OCI-LY1 (cell line): ENCODE measurements around the gene ADGRL4.

ENCODE experiments used
- H2AFZ ChIP-seq: fragments of 200-600 bp; sonication (generic), shearing (Covaris generic); 2 replicates; pipeline ENCODE4 v1.6.0; 2014; ENCODE audit warnings: antibody characterized with exemption, mild to moderate bottlenecking, low read length
- H3F3A ChIP-seq: fragments of 200-600 bp; sonication (generic), shearing (Covaris generic); 2 replicates; pipeline ENCODE4 v1.6.0; 2014; ENCODE audit warnings: mild to moderate bottlenecking, antibody characterized with exemption, low read length, moderate library complexity; ENCODE audit not compliant: insufficient read depth
- H3K27ac ChIP-seq: fragments of 200-600 bp; sonication (generic); 2 replicates; pipeline ENCODE4 v1.5.1; 2014; ENCODE audit warnings: low read length, mixed run types, mild to moderate bottlenecking, low read depth; ENCODE audit not compliant: poor library complexity, severe bottlenecking
- H3K27me3 ChIP-seq: fragments of 200-600 bp; sonication (generic); 2 replicates; pipeline ENCODE4 v1.6.0; 2014; ENCODE audit warnings: antibody characterized with exemption, mild to moderate bottlenecking, low read length, moderate library complexity; ENCODE audit not compliant: insufficient read depth
- H3K36me3 ChIP-seq: fragments of 200-600 bp; sonication (generic); 2 replicates; pipeline ENCODE4 v1.6.1; 2014; ENCODE audit warnings: mild to moderate bottlenecking, antibody characterized with exemption, low read length, moderate library complexity, mixed read lengths; ENCODE audit not compliant: insufficient read depth
- H3K4me1 ChIP-seq: fragments of 200-600 bp; sonication (generic); 2 replicates; pipeline ENCODE4 v1.5.1; 2014; ENCODE audit warnings: mild to moderate bottlenecking, low read length, moderate library complexity; ENCODE audit not compliant: insufficient read depth, severe bottlenecking
- H3K4me2 ChIP-seq: fragments of 200-600 bp; sonication (generic), shearing (Covaris generic); 2 replicates; pipeline ENCODE4 v1.6.1; 2014; ENCODE audit warnings: low read length
- H3K4me3 ChIP-seq: fragments of 200-600 bp; sonication (generic); 2 replicates; pipeline ENCODE4 v1.5.1; 2014; ENCODE audit warnings: low read length, low read depth, mild to moderate bottlenecking, mixed read lengths; ENCODE audit not compliant: poor library complexity, severe bottlenecking
- H3K79me2 ChIP-seq: fragments of 200-600 bp; shearing (Covaris generic); 2 replicates; pipeline ENCODE4 v1.6.1; 2016; ENCODE audit warnings: mixed run types, low read length, mixed read lengths; ENCODE audit not compliant: insufficient read depth
- H3K9ac ChIP-seq: fragments of 200-600 bp; sonication (generic), shearing (Covaris generic); 2 replicates; pipeline ENCODE4 v1.6.1; 2014; ENCODE audit warnings: mild to moderate bottlenecking, low read length, mixed read lengths
- H3K9me2 ChIP-seq: fragments of 200-600 bp; sonication (generic), shearing (Covaris generic); 2 replicates; pipeline ENCODE4 v1.6.1; 2014; ENCODE audit warnings: low read depth, mild to moderate bottlenecking, low read length, mixed read lengths
- H3K9me3 ChIP-seq: fragments of 200-600 bp; shearing (Covaris generic); 2 replicates; pipeline ENCODE4 v1.6.1; 2014; ENCODE audit warnings: low read length, mixed read lengths
- H4K20me1 ChIP-seq: fragments of 200-600 bp; sonication (generic), shearing (Covaris generic); 2 replicates; pipeline ENCODE4 v1.6.0; 2016; ENCODE audit warnings: mild to moderate bottlenecking, low read length; ENCODE audit not compliant: insufficient read depth
- EZH2 ChIP-seq: fragments of 200-600 bp; sonication (generic), shearing (Covaris generic); IDR thresholded peaks from 2 replicates; pipeline ENCODE4 v1.8.0; 2017; ENCODE audit warnings: borderline replicate concordance, mixed run types, mild to moderate bottlenecking, antibody characterized with exemption, low read length, moderate library complexity, mixed read lengths
- TF ChIP-seq, protein P1 (sequence below): fragments of 200-600 bp; sonication (generic), shearing (Covaris generic); IDR thresholded peaks from 2 replicates; pipeline ENCODE4 v1.5.1; 2017; ENCODE audit warnings: mild to moderate bottlenecking, antibody characterized with exemption, low read length, moderate library complexity, mixed read lengths

ADGRL4 gene

GRCh38 chr1:79042117-79042516 lies 35.6 kb upstream of the ADGRL4 start:
- no peak overlapping the region for H2AFZ ChIP-seq
- H3K4me2 ChIP-seq: no peak overlapping the region
- no peaks in the 10 kb centered on the region for H3K27me3 ChIP-seq
- H3F3A ChIP-seq: no peaks in the 10 kb centered on the region
- no peaks in the 10 kb centered on the region for H4K20me1 ChIP-seq
- H3K9me2 ChIP-seq: no peaks in the 10 kb centered on the region
- H3K9me3 ChIP-seq: no peaks in the 10 kb centered on the region
- no peak overlapping the region for H3K9ac ChIP-seq
- no peaks in the 10 kb centered on the region for H3K79me2 ChIP-seq
- H3K4me1 ChIP-seq: no peaks in the 10 kb centered on the region
- no peaks in the 10 kb centered on the region for H3K36me3 ChIP-seq
- no peak for TF ChIP-seq EZH2
- TF ChIP-seq, protein P1, sequence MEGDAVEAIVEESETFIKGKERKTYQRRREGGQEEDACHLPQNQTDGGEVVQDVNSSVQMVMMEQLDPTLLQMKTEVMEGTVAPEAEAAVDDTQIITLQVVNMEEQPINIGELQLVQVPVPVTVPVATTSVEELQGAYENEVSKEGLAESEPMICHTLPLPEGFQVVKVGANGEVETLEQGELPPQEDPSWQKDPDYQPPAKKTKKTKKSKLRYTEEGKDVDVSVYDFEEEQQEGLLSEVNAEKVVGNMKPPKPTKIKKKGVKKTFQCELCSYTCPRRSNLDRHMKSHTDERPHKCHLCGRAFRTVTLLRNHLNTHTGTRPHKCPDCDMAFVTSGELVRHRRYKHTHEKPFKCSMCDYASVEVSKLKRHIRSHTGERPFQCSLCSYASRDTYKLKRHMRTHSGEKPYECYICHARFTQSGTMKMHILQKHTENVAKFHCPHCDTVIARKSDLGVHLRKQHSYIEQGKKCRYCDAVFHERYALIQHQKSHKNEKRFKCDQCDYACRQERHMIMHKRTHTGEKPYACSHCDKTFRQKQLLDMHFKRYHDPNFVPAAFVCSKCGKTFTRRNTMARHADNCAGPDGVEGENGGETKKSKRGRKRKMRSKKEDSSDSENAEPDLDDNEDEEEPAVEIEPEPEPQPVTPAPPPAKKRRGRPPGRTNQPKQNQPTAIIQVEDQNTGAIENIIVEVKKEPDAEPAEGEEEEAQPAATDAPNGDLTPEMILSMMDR: no peak
- H3K27ac ChIP-seq: no peak overlapping the region
- H3K4me3 ChIP-seq: no peak overlapping the region

- Histone ChIP-seq H3F3A (no peaks in the 10 kb centered on the region), H3K9me3 (no peaks in the 10 kb centered on the region), H3K4me2 (no peak overlapping the region), H4K20me1 (no peaks in the 10 kb centered on the region), H2AFZ (no peak overlapping the region), H3K79me2 (no peaks in the 10 kb centered on the region), H3K9ac (no peak overlapping the region), H3K27ac (no peak overlapping the region), H3K27me3 (no peaks in the 10 kb centered on the region), H3K9me2 (no peaks in the 10 kb centered on the region), H3K4me3 (no peak overlapping the region), H3K4me1 (no peaks in the 10 kb centered on the region), H3K36me3 (no peaks in the 10 kb centered on the region)
- TF ChIP-seq, protein P1: no peak
- TF ChIP-seq EZH2: no peak
These were observed 35.1 kb upstream of the ADGRL4 start for GRCh38 chr1:79041666-79042065.

DNA sequence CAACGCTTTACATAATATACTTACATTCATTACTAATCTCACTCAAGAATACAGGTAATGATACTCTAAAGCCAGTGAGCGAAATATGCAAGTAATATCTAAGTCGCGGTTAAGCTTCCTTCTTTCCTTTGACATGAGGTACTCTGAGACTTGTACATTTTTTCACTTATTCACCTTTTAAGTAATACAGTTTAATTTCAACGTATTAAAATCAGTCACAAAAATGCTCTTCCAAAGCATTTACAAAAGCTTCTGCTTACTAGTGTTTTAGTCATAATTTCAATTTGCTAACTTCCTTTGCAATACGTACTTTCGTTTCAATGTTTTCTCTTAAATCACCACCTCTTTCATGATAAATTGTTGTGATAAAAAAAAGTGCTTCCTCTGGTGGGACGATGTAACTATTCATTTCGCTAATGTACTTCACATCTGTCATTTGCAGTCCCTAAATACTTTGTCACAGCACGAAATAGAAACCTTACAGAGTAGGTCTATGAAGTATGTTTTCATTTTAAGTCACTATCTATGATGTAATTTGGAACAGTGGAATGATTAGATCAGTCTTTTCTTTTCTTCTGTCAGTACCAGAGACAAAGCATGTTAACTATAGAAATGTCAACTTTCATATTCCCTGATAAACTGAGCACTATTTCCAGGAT lies 34.0 kb upstream of the ADGRL4 start:
- H3F3A ChIP-seq: no peaks in the 10 kb centered on the region
- H3K4me2 ChIP-seq: no peak overlapping the region
- no peaks in the 10 kb centered on the region for H3K36me3 ChIP-seq
- no peak for TF ChIP-seq EZH2
- TF ChIP-seq, protein P1: no peak
- H3K79me2 ChIP-seq: no peaks in the 10 kb centered on the region
- H3K27ac ChIP-seq: no peak overlapping the region
- H3K27me3 ChIP-seq: no peaks in the 10 kb centered on the region
- H4K20me1 ChIP-seq: no peaks in the 10 kb centered on the region
- H3K4me3 ChIP-seq: no peak overlapping the region
- no peaks in the 10 kb centered on the region for H3K9me3 ChIP-seq
- H3K9me2 ChIP-seq: no peaks in the 10 kb centered on the region
- no peaks in the 10 kb centered on the region for H3K4me1 ChIP-seq
- no peak overlapping the region for H3K9ac ChIP-seq
- no peak overlapping the region for H2AFZ ChIP-seq
